Progenitor cell of endocrine pancreas (in vitro differentiated cells): Measurements from ENCODE around the gene HARS2. TPM values are rescaled to one million over a fixed set of nuclear protein-coding genes. Genes with fewer than 3 reads are reported as not detected.

Experiments
- DNase-seq: peaks from one replicate; pipeline ENCODE4 v3.0.0; 2021; ENCODE audit warnings: low spot score; ENCODE audit not compliant: unreplicated experiment
- H3K27ac Mint-ChIP-seq: 2 replicates; pipeline ENCODE4 v1.8.0; 2021; ENCODE audit warnings: mild to moderate bottlenecking, moderate library complexity, mixed read lengths
- H3K27me3 Mint-ChIP-seq: 2 replicates; pipeline ENCODE4 v1.8.0; 2021; ENCODE audit warnings: mixed read lengths
- H3K36me3 Mint-ChIP-seq: 2 replicates; pipeline ENCODE4 v1.8.0; 2022; ENCODE audit warnings: mixed read lengths; ENCODE audit not compliant: insufficient read depth
- H3K4me1 Mint-ChIP-seq: 2 replicates; pipeline ENCODE4 v1.8.0; 2021; ENCODE audit warnings: low read depth, mixed read lengths
- H3K4me3 Mint-ChIP-seq: 2 replicates; pipeline ENCODE4 v1.8.0; 2021; ENCODE audit warnings: low read depth, mild to moderate bottlenecking, moderate library complexity, mixed read lengths
- H3K9me3 Mint-ChIP-seq: 2 replicates; pipeline ENCODE4 v1.8.0; 2021; ENCODE audit warnings: low read depth, mixed read lengths
- CTCF ChIP-seq: fragments of 200-600 bp; sonication (generic); IDR thresholded peaks from one replicate; pipeline ENCODE4 v1.5.0; 2021; ENCODE audit warnings: antibody characterized with exemption, mild to moderate bottlenecking; ENCODE audit not compliant: unreplicated experiment
- long read RNA-seq: library from polyadenylated mRNA; unstranded; transcript quantifications from one replicate; pipeline ENCODE4 v2.0.0, GENCODE V29; 2020
- total RNA-seq: library from RNA; stranded (reverse); gene quantifications from 2 replicates; pipeline ENCODE4 v1.2.1, GENCODE V29; 2021

The HARS2 gene, protein sequence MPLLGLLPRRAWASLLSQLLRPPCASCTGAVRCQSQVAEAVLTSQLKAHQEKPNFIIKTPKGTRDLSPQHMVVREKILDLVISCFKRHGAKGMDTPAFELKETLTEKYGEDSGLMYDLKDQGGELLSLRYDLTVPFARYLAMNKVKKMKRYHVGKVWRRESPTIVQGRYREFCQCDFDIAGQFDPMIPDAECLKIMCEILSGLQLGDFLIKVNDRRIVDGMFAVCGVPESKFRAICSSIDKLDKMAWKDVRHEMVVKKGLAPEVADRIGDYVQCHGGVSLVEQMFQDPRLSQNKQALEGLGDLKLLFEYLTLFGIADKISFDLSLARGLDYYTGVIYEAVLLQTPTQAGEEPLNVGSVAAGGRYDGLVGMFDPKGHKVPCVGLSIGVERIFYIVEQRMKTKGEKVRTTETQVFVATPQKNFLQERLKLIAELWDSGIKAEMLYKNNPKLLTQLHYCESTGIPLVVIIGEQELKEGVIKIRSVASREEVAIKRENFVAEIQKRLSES
- 44.7 and 47.5 TPM in 2 replicates for total RNA-seq
- long read RNA-seq, transcript HARS2-219 (14 exons, 2,292 nt) = minor isoform, 17 of 407 reads
- long read RNA-seq, transcript HARS2-215 (12 exons, 2,346 nt) = minor isoform, 33 of 407 reads
- long read RNA-seq, transcript HARS2-201 (13 exons, 2,510 nt) = major isoform, 260 of 407 reads
- long read RNA-seq, partial matches to known transcripts = 31 of 407 reads
- long read RNA-seq, other reads (novel, unspliced or antisense) = 64 of 407 reads

DNA sequence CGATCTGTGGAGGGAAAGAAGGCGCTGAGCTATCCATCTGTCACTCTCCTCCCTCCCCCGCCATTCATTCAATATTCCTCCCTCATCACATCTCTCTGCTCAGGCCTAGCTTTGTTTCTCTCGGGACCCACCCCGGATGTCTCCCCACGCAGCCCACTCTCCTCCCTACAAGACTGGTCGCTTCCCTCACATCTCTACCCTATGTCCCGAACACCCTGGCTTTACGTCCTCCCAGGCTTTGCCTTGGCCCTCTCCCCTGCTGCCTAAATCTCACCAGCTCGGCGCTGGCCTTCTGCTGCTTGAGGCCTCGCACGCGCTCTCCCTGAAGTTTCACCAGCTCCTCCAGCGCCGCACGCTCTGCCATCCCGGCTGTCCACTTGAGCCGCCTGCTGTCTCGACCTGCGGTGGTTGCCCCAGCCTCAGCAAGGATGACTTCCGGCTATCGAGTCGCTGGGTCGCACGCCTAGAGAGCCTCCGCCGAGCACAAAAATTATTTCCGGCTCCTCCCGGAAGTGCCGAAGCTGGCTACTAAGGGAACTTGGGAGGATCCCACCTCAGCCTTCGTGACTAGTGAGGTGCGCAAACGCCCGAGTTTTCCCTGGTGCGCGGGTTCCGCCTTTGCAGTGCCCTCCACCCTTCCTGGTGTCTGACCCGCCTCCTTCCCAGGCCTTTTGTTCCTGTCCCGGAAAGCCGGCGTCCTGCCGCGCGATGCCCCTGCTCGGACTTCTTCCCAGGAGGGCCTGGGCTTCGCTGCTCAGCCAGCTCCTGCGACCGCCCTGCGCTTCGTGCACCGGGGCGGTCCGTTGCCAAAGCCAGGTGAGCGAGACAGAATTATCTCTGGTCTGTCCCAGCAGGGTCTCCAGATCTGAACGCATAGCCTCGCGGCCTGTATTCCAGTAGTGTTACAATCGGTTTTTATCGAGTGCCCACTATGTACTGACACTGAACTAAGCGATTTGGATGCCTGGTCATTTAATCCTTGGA is at the start of gene HARS2, which contains the start of gene HARS1:
TSS of gene HARS2 (plus strand) at position 515 of the 984 bp plus-strand sequence. CDS start at position 709, 194 bp downstream.
TSS of gene HARS1 (minus strand) at position 430 of the 984 bp plus-strand sequence. CDS start at position 364, 66 bp downstream.
- TF ChIP-seq CTCF = no peak
- H3K4me3 Mint-ChIP-seq = peak within 1 kb of the TSS; percentile 97
- H3K9me3 Mint-ChIP-seq = no peaks in the 10 kb centered on the region
- H3K36me3 Mint-ChIP-seq = peaks cover 17% of the 10 kb centered on the region
- peak; percentile 72 for DNase-seq
- H3K27me3 Mint-ChIP-seq = no peaks in the 10 kb centered on the region
- H3K27ac Mint-ChIP-seq = peak within 1 kb of the TSS; percentile 94
- peaks cover 21% of the 10 kb centered on the region for H3K4me1 Mint-ChIP-seq

DNA sequence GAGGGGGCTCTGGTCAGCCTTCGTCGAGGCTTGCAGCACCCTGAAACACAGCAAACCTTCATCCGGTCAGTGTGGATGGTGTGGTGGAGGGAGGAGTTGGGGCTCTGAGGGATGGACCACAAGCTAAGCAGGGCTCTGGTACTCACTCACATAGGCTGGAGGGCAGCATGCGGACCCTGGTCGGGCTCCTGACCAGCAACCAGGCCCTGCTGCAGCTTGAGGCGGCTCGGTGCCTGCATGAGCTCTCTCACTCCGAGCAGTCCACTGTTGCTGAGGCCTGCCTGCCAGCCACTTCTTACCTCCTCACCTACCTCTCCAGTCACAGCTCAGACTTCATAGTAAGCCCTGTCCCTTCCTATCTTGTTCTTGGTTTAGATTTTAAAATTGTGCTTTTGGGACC is 49.5 kb upstream of the HARS2 start:
- H3K4me1 Mint-ChIP-seq = peaks cover 13% of the 10 kb centered on the region
- H3K4me3 Mint-ChIP-seq = peak overlapping the region; percentile 27
- H3K9me3 Mint-ChIP-seq = peaks cover 10% of the 10 kb centered on the region
- no peak for DNase-seq
- H3K27me3 Mint-ChIP-seq = no peaks in the 10 kb centered on the region
- peaks cover 3% of the 10 kb centered on the region for H3K36me3 Mint-ChIP-seq
- H3K27ac Mint-ChIP-seq = no peak overlapping the region
- no peak for TF ChIP-seq CTCF

DNA sequence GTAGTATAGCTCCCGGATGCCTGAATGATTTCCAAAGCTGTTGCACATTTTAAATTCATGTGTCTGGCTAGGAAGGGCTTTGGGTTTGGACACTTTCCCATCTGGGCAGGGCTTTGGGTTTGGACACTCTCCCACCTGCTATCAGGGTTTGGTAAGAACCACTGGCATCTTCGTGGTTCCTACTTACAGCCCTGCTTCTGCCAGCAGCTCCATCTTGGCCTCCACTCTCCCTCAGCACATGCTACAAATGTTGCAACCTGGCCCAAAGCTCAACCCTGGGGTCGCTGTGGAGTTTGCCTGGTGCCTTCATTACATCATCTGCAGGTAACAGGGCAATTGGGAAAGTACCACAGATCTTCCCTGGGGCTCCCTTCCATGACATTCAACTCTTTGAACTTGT is 48.5 kb upstream of the HARS2 start:
- no peak for TF ChIP-seq CTCF
- Mint-ChIP-seq H3K27me3 (no peaks in the 10 kb centered on the region), H3K4me1 (peaks cover 13% of the 10 kb centered on the region), H3K9me3 (peaks cover 6% of the 10 kb centered on the region), H3K27ac (no peak overlapping the region), H3K4me3 (no peak overlapping the region), H3K36me3 (peaks cover 3% of the 10 kb centered on the region)
- DNase-seq = no peak

DNA sequence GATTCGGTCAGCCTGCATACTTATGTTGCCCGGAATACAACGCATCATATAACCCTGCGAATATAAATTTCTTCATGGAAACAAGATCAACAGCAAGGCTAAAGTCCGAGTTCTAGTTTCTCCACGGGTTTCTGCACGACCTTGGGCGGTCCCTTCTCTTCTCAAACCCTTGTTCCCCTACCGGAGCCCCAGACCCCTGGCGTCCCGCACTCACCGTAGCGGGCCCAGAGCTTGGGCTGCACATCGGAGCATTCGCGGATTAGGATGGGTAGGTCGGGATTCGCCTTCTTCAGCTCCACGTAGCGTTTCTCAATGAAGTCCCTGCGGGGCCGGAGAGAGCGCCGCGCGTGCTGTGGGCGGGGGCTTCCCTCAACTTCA is 44.2 kb upstream of the HARS2 start:
- H3K9me3 Mint-ChIP-seq = no peaks in the 10 kb centered on the region
- H3K36me3 Mint-ChIP-seq = peaks cover 12% of the 10 kb centered on the region
- no peak for DNase-seq

More for the DNA sequence above, 44.2 kb upstream of the HARS2 start:
- Mint-ChIP-seq H3K27ac (peak overlapping the region; percentile 99), H3K27me3 (no peaks in the 10 kb centered on the region), H3K4me1 (peaks cover 11% of the 10 kb centered on the region), H3K4me3 (peak overlapping the region; percentile 99)
- no peak for TF ChIP-seq CTCF
